ENCODE measurements around the gene MRC2.

MRC2 gene

GRCh38 chr17:62658136-62658920, 30.9 kb downstream of the MRC2 start:
- no peak overlapping the region for H3K4me3 ChIP-seq (ENCODE audit: low read depth, low read length)

- H3K4me3 ChIP-seq (ENCODE audit: low read depth, low read length): no peak overlapping the region
Measured at GRCh38 chr17:62660629-62661118, 33.2 kb downstream of the MRC2 start.

- no peak overlapping the region for H3K4me3 ChIP-seq (ENCODE audit: low read depth, low read length)
Measured at GRCh38 chr17:62661337-62661736, 33.9 kb downstream of the MRC2 start.

- no peak overlapping the region for H3K4me3 ChIP-seq (ENCODE audit: low read depth, low read length)
Measured at GRCh38 chr17:62662855-62663254, 35.4 kb downstream of the MRC2 start.

GRCh38 chr17:62663304-62663703, 35.8 kb downstream of the MRC2 start:
- no peak overlapping the region for H3K4me3 ChIP-seq (ENCODE audit: low read depth, low read length)

GRCh38 chr17:62664336-62665120, 37.1 kb downstream of the MRC2 start:
- no peak overlapping the region for H3K4me3 ChIP-seq (ENCODE audit: low read depth, low read length)

GRCh38 chr17:62665599-62665998, 38.1 kb downstream of the MRC2 start:
- no peak overlapping the region for H3K4me3 ChIP-seq (ENCODE audit: low read depth, low read length)

GRCh38 chr17:62666061-62666800, 38.8 kb downstream of the MRC2 start:
- no peak overlapping the region for H3K4me3 ChIP-seq (ENCODE audit: low read depth, low read length)

- H3K4me3 ChIP-seq (ENCODE audit: low read depth, low read length): no peak overlapping the region
Measured at GRCh38 chr17:62666801-62667591, 39.5 kb downstream of the MRC2 start.

GRCh38 chr17:62668091-62668804, 40.8 kb downstream of the MRC2 start:
- no peak overlapping the region for H3K4me3 ChIP-seq (ENCODE audit: low read depth, low read length)

- no peak overlapping the region for H3K4me3 ChIP-seq (ENCODE audit: low read depth, low read length)
Measured at GRCh38 chr17:62670202-62670821, 42.8 kb downstream of the MRC2 start.

- no peak overlapping the region for H3K4me3 ChIP-seq (ENCODE audit: low read depth, low read length)
Measured at GRCh38 chr17:62671553-62671952, 44.1 kb downstream of the MRC2 start.

GRCh38 chr17:62672957-62673356, 45.5 kb downstream of the MRC2 start:
- no peak overlapping the region for H3K4me3 ChIP-seq (ENCODE audit: low read depth, low read length)

GRCh38 chr17:62673614-62674362, 46.3 kb downstream of the MRC2 start:
- H3K4me3 ChIP-seq (ENCODE audit: low read depth, low read length): no peak overlapping the region

GRCh38 chr17:62674363-62674739, 46.9 kb downstream of the MRC2 start:
- no peak overlapping the region for H3K4me3 ChIP-seq (ENCODE audit: low read depth, low read length)

GRCh38 chr17:62674841-62675240, 47.4 kb downstream of the MRC2 start:
- no peak overlapping the region for H3K4me3 ChIP-seq (ENCODE audit: low read depth, low read length)

GRCh38 chr17:62675260-62675659, 47.8 kb downstream of the MRC2 start:
- no peak overlapping the region for H3K4me3 ChIP-seq (ENCODE audit: low read depth, low read length)

GRCh38 chr17:62675701-62676100, 48.2 kb downstream of the MRC2 start:
- no peak overlapping the region for H3K4me3 ChIP-seq (ENCODE audit: low read depth, low read length)
